H1 (cell line): Measurements from ENCODE around the gene SLC6A6. TPM values are rescaled to one million over a fixed set of nuclear protein-coding genes. Genes with fewer than 3 reads are reported as not detected.

Source experiments
- CEBPB ChIP-seq: IDR thresholded peaks from 2 replicates; pipeline ENCODE4 v1.6.1; 2012; ENCODE audit warnings: low read depth, low read length
- CREB1 ChIP-seq: IDR thresholded peaks from 2 replicates; pipeline ENCODE4 v1.6.1; 2012; ENCODE audit warnings: inconsistent platforms
- HDAC2 ChIP-seq, 2 experiments: fragments of 300-600 bp in 1 of 2; sonication (generic) in 1 of 2; IDR thresholded peaks; 2 replicates each; pipeline ENCODE4 v1.6.1; 2011 to 2012; ENCODE audit warnings: low read depth in 2 of 2, low read length in 2 of 2, mild to moderate bottlenecking in 2 of 2, moderate library complexity in 2 of 2, borderline replicate concordance in 1 of 2, inconsistent platforms in 1 of 2
- RNF2 ChIP-seq: fragments of 200-900, 300-1000 bp; sonication (generic); IDR thresholded peaks from 2 replicates; pipeline ENCODE4 v1.7.1; 2016; ENCODE audit warnings: borderline replicate concordance, low read depth, mild to moderate bottlenecking, antibody characterized with exemption, low read length; ENCODE audit not compliant: poor library complexity, severe bottlenecking; ENCODE audit errors: missing control alignments
- TEAD4 ChIP-seq: IDR thresholded peaks from 2 replicates; pipeline ENCODE4 v1.6.1; 2012; ENCODE audit warnings: low read depth, low read length, inconsistent platforms, mixed read lengths
- USF2 ChIP-seq: IDR thresholded peaks from 2 replicates; pipeline ENCODE4 v1.6.1; 2011; ENCODE audit warnings: low read length, improper control_type of control experiment
- polyA plus RNA-seq, 7 experiments: library from polyadenylated mRNA; depleted of rRNA in 3 of 7; stranded (reverse) in 5 of 7; unstranded in 2 of 7; fragments of >200 nt in 5 of 7; fragments of 200-250 nt in 2 of 7; gene quantifications; 1 replicate in 5 of 7; 2 replicates in 1 of 7; 4 replicates in 1 of 7; pipeline versions ENCODE4 v1.2.1 to v1.2.3, GENCODE V29; 2011 to 2013; ENCODE audit warnings: missing spikeins in 2 of 7, mixed read lengths in 2 of 7
- total RNA-seq: library from RNA; stranded (reverse); fragmentation: NEBNext Ultra II Directional; extraction: Animal tissue kit (Norgen Biotek cat#: 25700); gene quantifications from 2 replicates; pipeline ENCODE4 v1.2.1, GENCODE V29; 2021

The SLC6A6 gene
- total and polyA plus RNA-seq, 2 of the 8 experiments (the other 6 are each of a cell fraction or from before 2014, with no cell fraction given) = 66.2 to 144 TPM

- TF ChIP-seq RNF2 (no peak), TEAD4 (no peak), USF2 (no peak), HDAC2 (IDR thresholded peaks at IDR 0.05; ENCODE audit: borderline replicate concordance in 1 of 2, low read depth in 2 of 2, low read length in 2 of 2) (no peak), CEBPB (no peak), CREB1 (no peak)
These were observed 116.5 kb downstream of the SLC6A6 start (continued) for GRCh38 chr3:14518893-14519292.
